ENCODE data around the gene PTPRN2.

The PTPRN2 gene

GRCh38 chr7:158489462-158490155, 98.0 kb downstream of the PTPRN2 start:
- DNase-seq (ENCODE audit: low spot score): no peak

- DNase-seq (ENCODE audit: low spot score): no peak
These were observed 99.2 kb downstream of the PTPRN2 start for GRCh38 chr7:158488181-158488971.

- DNase-seq (ENCODE audit: low spot score): no peak
These were observed 99.9 kb downstream of the PTPRN2 start for GRCh38 chr7:158487631-158488151.

- no peak for DNase-seq (ENCODE audit: low spot score)
These were observed 100.7 kb downstream of the PTPRN2 start for GRCh38 chr7:158486919-158487318.

GRCh38 chr7:158484801-158485531, 102.7 kb downstream of the PTPRN2 start:
- DNase-seq (ENCODE audit: low spot score): no peak

GRCh38 chr7:158482480-158482879, 105.1 kb downstream of the PTPRN2 start:
- DNase-seq (ENCODE audit: low spot score): no peak

GRCh38 chr7:158479664-158480025, 108.0 kb downstream of the PTPRN2 start:
- DNase-seq (ENCODE audit: low spot score): no peak

- DNase-seq (ENCODE audit: low spot score): peak; percentile 65
These were observed 108.5 kb downstream of the PTPRN2 start for GRCh38 chr7:158479021-158479663.

GRCh38 chr7:158477866-158478265, 109.8 kb downstream of the PTPRN2 start:
- no peak for DNase-seq (ENCODE audit: low spot score)

- DNase-seq (ENCODE audit: low spot score): peak; percentile 71
These were observed 111.2 kb downstream of the PTPRN2 start for GRCh38 chr7:158476331-158476932.

- DNase-seq (ENCODE audit: low spot score): no peak
These were observed 112.0 kb downstream of the PTPRN2 start for GRCh38 chr7:158475679-158476052.

GRCh38 chr7:158475036-158475678, 112.5 kb downstream of the PTPRN2 start:
- no peak for DNase-seq (ENCODE audit: low spot score)

- DNase-seq (ENCODE audit: low spot score): no peak
These were observed 113.1 kb downstream of the PTPRN2 start for GRCh38 chr7:158474488-158474887.

GRCh38 chr7:158473946-158474345, 113.7 kb downstream of the PTPRN2 start:
- no peak for DNase-seq (ENCODE audit: low spot score)

GRCh38 chr7:158473221-158473620, 114.4 kb downstream of the PTPRN2 start:
- DNase-seq (ENCODE audit: low spot score): no peak

GRCh38 chr7:158472596-158472995, 115.0 kb downstream of the PTPRN2 start:
- DNase-seq (ENCODE audit: low spot score): no peak

- DNase-seq (ENCODE audit: low spot score): no peak
These were observed 115.9 kb downstream of the PTPRN2 start for GRCh38 chr7:158471716-158472115.

GRCh38 chr7:158470336-158470735, 117.3 kb downstream of the PTPRN2 start:
- peak; percentile 72 for DNase-seq (ENCODE audit: low spot score)

GRCh38 chr7:158469396-158470051, 118.1 kb downstream of the PTPRN2 start:
- DNase-seq (ENCODE audit: low spot score): no peak

GRCh38 chr7:158468700-158469296, 118.8 kb downstream of the PTPRN2 start:
- no peak for DNase-seq (ENCODE audit: low spot score)

Data from putamen (tissue), 1 donor.